PC-3 (cell line): Measurements from ENCODE around the gene PCED1B.

Source experiments
- EZH2phosphoT487 ChIP-seq: fragments of 300-600 bp; sonication (generic); IDR thresholded peaks from 2 replicates; pipeline ENCODE4 v1.6.1; 2018; ENCODE audit warnings: mild to moderate bottlenecking, antibody characterized with exemption, low read length, borderline replicate concordance
- TF ChIP-seq, protein P1 (sequence below): fragments of 300-600 bp; sonication (generic); conservative IDR thresholded peaks from 2 replicates; pipeline ENCODE4 v1.5.1; 2017; ENCODE audit warnings: antibody characterized with exemption, low read depth, mild to moderate bottlenecking, low read length

DNA sequence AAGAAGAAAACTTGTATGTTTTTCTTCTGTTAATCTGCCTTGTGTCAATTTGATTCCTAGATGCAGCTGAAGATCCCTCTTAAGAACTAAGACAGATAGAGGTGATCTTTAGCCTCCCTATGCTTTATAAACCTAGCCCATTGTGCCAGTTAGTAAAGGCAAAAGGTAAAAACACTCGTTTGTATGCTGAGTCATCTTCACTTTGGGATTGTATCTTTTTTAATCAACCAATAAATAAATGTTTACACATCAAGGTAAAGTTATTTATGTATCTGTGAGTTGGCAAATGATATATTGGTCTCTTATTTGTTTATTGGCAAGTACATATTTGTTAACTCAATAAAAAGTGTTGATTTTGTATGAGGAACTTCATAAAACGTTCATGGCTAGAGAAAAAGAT lies 166.2 kb downstream of the PCED1B start:
- TF ChIP-seq, protein P1, sequence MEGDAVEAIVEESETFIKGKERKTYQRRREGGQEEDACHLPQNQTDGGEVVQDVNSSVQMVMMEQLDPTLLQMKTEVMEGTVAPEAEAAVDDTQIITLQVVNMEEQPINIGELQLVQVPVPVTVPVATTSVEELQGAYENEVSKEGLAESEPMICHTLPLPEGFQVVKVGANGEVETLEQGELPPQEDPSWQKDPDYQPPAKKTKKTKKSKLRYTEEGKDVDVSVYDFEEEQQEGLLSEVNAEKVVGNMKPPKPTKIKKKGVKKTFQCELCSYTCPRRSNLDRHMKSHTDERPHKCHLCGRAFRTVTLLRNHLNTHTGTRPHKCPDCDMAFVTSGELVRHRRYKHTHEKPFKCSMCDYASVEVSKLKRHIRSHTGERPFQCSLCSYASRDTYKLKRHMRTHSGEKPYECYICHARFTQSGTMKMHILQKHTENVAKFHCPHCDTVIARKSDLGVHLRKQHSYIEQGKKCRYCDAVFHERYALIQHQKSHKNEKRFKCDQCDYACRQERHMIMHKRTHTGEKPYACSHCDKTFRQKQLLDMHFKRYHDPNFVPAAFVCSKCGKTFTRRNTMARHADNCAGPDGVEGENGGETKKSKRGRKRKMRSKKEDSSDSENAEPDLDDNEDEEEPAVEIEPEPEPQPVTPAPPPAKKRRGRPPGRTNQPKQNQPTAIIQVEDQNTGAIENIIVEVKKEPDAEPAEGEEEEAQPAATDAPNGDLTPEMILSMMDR, result no peak
- no peak for TF ChIP-seq EZH2phosphoT487
